Stimulated activated CD4-positive, alpha-beta T cell treated with anti-CD3 and anti-CD28 coated beads, Interleukin-1b, Interleukin-23, amount 100 ng/mL, for 4 hours (primary cell): ENCODE data around the gene BMP4.
"Not testable (repeated sequence)": the region's sequence is repeated elsewhere in the genome, so short reads cannot be mapped to it uniquely, and the experiment has no call there.

Experiments
- DNase-seq, 2 donors: peaks; one replicate each; pipeline ENCODE4 v3.0.0-alpha.2; 2020; ENCODE audit warnings: low read depth in 2 of 2

Gene BMP4

DNA sequence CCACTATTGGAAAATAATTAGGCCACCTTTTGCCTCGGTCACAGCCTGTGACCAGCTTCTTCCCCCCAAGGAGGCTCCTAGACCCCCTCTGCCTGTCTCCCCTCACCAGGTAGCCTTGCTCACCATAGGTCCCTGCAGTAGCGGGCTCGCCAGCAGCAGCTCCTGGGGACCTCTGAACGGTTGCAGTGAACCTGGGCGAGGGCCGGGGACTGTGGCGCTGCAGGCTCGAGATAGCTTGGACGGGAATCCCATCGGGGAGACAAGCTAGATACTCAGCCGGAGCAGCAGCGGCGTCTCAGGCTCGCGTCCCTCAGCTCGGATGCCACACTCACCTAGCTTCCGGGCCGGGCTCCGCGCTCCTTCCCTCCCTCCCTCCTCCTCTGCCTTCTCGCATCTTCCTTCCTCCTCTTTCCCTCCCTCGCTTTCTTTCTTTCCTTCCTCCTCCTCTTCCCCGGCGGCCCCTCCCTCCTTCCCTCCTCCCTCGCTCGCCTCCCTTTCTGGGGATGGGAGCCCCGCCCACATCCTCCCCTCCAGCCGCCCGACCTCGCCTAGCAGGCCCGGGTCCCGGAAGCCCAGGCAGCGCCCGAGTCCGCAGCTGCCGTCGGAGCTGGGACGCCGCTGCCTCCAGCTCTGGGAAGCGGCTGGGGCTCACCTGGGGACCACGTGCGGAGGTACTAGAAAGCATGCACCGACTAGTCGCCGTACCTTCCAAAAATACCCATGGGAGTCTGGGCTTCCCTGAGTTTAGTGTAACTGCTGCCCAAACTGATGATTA, at the start of gene BMP4:
BMP4 (minus strand) TSS at position 399 of the 775 bp plus-strand sequence. CDS start 4,603 bp downstream, outside the sequence.
- no peak for DNase-seq

DNA sequence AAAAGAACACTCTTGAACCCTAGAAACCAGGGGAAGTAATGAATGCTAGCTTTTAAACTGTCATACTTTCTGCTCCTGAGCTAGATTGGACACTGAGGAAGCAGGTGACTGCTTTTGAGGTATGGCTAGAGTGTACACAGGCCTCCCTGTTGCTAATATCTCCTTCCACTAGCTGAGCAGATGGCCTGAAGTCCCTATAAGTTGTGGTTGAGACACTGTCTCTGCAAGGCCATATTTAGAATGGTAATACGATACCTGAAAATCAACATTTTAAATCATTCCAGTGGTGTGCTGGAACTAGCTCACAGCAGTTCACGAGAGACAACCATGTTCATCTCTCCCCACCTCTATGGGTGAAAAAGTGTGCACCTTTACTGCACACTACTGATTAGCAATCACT, 46.4 kb upstream of the BMP4 start:
- no peak for DNase-seq

DNA sequence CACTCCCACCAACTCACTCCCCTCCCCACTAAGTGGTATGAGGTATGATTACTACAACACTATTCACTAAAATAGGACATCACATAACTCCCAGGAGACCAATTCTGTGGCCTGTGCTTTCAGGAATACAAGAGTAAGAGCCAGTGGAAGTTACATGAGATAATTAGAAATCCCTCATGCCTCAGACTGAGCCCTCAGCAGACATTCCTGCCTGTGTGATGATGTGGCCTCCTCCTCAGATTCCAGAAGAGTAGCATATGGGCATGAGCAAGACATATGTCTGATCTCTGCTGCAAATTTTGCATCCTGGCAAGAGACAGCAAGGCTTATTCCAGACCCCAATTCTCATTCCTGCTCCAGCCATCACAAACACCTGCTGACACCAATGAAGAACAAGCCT, 46.0 kb upstream of the BMP4 start:
- no peak for DNase-seq

DNA sequence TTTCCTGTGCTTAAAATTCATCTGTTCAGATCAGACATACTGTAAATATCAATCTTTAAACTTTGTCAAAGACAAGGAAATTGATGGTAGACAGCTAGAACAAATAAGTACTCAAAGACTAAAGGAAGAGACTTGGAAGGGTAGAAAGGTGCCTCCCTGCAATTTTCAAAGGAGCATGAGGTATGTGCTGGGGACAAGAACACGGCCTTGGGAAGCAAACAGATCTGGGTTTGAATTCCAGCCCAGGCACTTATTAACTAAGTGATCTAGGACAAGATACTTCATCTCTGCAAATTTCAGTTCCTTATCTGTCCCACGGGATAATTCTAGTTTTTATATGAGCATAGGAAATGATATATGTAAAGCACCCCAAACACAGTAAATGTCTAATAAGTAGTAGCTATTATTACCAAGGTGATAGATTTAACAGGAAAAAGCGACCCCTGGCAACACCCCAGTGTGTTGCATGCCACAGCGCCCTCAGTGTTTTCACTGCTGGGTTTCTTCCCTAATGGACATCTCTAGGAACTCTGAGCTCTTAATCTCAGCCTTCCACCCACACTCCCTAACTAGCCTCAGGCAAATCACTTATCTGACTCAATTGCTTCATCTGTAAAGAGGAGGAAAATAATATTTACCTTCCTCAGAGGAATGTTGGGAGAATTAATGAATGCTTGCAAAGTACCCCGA, 44.7 kb upstream of the BMP4 start:
- no peak for DNase-seq

DNA sequence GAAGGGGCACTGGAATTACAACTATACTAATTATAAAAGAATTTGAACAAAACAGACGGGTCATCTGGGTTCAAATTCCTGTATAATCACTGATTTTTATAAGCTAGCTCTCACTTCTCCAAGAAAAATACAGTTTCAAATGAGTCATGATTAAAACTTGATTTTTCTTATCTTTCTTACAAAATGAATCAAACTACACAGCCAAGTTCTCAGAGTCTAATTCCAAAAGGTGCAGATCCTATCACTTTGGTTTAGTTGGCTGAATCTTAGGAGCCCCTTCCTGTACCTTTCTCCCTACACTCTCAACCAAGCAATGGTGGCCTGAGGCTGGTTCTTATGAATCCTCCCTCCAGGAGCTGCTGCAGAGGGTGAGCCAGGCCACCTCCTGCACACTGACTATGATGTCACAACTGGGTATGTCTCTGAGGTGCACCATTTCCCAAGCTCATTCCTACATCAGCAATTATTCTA, 43.8 kb upstream of the BMP4 start:
- no peak for DNase-seq

DNA sequence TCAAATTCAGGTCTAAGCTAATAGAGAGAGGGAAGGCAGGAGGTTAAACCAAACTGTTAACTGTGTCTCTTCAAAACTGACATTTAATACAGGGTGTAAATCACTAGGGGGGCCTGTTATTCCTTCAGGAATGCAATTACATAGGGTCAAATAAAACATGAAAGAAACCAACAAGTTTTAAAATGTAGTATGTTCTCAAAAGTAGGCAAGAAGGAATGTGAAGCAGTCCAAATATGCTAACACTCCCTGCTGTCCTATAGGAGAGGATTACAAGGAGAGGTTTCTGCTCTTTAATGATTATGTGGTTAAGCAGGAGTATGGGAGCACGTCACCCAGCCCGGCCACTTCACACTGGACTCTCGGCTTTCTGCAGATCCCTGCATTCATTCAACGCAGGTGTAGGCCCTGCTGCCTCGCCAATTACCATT, 42.5 kb upstream of the BMP4 start:
- no peak for DNase-seq

DNA sequence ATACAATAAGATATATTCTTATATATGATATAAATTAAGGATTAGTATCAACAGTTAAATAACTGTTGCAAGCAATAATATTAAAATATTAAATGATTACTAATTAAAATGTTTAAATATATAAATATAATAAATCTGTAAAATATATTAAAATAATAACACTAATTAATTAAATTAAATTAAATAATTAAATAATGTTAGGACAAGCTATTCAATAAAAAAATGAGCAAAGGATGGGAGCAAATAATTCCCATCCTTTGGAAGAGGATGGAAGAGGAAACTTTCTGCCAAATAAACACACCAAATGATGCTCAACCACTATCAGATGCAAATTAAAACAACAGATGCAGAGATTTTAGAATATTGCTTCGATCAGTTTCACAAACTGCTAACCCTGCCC, 39.4 kb upstream of the BMP4 start:
- DNase-seq = no peak

DNA sequence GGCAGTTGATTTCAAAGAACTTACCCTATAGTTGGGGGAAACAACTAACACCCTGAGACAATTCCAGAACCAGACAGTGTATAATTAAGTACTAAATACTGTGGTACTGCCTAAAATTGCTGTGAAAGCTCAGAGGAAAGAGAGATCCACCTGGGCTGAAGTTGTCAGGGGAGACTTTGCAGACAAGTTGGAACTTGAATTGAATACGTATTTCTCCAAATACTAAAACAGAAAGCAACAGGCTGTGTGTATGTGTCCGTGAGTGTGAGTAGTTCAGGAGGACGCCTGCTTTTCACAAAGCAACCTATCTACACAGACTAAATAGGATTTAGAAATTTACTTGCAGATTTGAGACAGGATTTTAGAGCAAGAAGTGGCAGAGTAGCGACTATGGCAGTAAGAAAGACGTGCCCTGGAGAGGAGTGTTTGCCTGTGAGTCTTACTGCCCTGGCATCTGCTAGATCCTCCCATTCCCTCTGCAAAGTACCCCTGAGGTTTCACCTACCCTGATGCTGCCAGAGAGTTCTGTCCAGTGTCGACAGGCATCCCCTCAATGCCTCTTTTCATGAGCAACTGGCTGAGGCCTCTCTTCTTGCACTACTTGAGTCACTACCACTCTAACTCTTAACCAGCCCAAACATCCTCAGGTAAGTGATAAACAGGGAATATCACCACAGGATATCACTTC, 37.4 kb upstream of the BMP4 start:
- no peak for DNase-seq

DNA sequence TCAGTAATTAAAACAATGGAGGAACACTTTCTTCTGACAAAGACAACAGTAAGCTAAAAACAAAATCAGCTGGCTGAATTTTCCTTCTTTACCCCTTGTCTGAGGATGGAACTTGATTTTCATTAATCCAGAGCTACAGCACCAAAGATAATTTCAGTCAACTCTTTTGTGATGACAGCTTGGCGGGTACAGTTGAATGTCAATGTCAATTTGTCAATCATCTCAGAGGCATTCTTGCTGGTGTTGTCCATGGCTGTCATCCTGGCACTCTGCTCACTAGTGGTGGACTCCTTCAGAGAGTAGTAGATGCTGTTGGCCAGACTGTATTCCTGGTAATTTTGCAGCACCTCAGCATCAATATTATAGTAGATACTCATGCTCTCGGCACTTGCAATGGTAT, 34.4 kb upstream of the BMP4 start:
- DNase-seq = no peak

DNA sequence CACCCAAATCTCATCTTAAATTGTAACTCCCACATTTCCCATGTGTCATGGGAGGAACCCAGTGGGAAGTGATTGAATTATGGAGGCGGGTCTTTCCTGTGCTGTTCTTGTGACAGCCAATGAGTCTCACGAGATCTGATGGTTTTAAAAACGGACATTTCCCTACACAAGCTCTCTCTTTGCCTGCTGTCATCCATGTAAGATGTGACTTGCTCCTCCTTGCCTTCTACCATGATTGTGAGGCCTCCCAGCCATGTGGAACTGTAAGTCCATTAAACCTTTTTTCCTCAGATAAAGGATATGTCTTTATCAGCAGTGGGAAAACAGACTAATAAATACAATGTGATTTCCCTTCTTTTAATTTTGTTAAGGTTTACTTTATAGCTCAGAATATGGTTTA, 30.1 kb upstream of the BMP4 start:
- DNase-seq = not testable (repeated sequence)

DNA sequence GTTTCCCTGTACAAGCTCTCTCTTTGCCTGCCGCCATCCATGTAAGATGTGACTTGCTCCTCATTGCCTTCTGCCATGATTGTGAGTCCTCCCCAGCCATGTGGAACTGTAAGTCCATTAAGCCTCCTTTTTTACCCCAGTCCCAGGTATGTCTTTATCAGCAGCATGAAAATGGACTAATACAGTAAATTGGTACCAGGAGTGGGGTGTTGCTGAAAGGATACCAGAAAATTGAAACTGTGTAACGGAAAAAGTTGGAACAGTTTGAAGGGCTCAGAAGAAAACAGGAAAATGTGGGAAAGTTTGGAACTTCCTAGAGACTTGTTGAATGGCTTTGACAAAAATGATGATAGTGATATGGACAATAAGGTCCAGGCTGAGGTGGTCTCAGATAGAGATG, 28.3 kb upstream of the BMP4 start:
- not testable (repeated sequence) for DNase-seq

DNA sequence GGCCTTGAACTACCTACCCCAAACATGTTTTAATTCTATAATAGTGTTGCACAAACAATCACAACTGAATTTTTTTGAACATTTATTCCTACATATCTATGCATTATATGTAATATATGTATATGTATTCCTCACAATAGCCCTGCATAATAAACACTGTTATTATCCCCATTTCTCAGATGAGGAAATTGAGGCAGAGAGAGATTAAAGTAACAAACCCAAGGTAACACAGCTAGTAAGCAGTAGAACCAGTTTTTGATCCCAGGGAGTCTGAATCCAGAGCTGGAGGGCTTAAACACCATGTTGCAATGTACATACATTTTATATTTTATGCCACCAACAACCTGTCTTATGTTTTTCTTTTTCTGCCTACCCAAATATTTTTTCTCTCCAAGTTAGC, 26.5 kb upstream of the BMP4 start:
- DNase-seq = no peak

DNA sequence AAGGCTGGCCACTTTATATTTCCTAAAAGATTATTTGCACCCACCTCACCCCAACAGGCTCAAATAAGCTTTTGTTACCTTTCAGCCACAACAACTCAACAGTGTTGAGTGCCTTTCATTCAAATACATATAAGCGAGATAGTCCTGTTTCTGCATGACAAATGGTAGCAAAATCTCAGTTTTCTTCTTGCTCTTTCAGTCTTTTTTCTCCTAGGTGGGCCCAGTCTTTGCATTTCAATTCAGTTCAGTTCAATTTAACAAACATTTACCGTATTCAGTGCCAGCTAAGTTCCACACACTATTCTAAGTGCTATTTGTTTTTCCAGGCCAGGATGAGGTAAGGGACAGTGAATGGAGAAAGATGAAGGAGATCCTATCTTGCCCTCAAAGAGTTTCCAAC, 25.9 kb upstream of the BMP4 start:
- DNase-seq = no peak

DNA sequence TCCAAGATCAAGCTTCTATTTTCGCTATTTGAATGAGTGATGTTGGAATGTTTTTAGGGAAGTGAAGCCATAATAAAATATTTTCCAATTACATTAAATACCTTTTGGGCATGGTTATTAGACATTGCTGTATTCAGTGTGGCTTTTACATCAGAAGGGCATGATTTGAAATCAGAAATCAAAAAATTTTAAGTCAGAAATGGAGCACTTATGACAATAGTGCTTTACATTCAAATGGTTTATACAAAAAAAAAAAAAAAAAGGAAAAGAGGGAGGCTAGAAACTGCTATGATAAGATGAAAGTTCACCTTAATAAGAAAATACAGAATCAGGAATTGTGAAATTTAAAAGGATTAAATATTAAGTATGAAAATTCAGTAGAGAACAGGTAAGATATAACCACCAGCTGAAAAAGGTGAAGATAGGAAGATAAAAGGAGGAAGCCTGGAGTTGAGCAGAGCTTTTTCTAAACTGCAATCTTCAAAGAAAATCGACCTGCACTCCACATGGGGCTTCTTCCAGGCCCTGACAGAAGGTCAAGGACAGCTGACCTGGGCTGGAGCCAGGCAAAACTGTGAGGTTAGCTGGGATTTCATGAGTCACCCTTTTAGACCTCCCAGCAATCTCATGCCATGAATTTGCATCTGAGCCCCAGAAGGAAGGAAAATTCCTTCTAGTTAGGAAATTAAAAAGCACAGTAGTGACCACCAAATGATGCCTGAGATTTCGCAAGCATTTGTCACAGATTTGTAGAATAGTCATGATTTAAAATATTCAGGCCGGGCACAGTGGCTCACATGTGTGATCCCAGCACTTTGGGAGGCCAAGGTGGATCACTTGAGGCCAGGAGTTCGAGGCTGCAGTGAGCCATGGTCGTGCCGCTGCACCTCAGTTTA, 23.4 kb upstream of the BMP4 start:
- no peak for DNase-seq

DNA sequence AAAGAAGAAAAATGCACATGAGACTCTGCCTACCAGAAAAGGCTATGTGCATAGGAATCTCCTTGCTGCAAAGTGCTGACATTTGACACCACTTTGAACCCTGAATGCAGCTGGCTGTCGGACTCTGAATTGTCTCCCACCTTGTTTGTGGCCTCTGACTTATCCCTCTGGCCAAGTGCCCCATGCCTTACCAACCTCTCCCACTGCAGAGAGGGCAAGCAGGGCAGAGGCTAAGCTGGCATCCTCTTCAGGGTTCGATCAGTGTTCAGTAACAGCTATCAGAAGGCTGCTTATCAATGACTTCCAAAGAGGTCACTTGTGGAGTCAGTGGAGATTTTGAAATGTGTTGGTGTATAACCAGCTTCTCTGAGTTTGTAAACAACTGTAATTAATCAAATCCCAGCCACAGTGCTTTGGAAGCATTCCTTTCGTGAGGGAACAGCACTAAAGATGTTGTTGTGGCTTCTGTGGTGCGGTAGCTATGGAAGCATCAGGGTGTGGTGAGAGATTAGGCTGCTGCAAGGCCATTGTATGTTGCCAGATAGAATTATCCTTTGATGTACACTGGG, 22.6 kb upstream of the BMP4 start:
- DNase-seq = no peak

DNA sequence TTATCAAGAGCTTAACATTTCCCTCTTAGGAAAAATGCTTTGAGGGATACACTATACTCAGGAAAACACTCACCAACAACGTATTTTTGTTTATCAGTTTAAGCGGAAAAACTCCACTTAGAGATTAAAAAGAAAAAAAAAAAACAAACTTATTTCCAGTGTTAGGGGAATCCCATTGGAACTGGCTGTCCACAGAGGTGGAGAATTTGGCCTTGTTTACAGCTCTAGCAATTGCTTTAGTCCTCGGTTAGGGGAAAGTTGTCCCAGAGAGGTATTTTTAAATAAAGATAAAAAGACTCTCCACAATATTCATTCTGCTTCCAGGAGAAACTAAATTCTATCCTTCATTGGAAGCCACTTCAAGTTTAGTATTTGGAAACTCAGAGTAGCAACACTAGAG, 21.6 kb upstream of the BMP4 start:
- DNase-seq = no peak

DNA sequence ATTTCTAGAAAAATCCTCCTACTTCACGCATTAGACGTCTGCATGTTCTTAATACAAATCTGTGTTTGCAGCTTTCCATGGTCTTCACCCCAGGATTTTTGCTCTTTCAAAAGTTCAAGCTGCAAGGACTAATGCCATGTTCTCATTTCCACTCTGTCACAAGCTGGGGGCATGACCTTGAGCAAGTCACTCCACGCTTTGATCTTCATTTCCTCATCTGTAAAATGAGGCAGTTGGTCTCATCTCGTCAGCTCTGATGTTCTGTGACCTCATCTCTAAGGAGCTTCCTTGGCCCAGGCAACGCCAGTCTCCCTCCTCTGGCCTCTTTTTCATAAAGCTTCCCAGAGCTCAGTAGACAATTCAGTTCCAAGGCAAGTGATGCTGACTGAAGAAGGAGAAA, 18.8 kb upstream of the BMP4 start:
- no peak for DNase-seq

DNA sequence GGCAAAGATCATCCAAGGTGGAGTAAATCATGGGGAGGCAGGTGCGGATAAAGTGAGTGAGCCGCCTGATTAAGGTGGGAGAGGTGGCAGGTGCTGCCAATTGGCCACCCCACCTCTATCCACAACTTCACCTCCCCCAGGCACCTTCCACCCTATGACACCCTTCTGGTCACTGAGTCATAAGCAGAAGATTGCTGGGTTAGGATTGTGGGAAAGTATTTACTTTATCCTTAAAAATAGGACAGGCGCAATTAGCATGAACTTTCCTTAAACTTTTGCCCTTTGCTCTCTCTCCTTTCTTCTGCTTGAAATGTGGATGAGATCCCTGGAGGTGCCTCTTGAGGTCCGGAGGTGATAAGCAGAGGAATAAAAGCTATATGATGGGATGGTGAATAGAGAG, 14.9 kb upstream of the BMP4 start:
- no peak for DNase-seq

DNA sequence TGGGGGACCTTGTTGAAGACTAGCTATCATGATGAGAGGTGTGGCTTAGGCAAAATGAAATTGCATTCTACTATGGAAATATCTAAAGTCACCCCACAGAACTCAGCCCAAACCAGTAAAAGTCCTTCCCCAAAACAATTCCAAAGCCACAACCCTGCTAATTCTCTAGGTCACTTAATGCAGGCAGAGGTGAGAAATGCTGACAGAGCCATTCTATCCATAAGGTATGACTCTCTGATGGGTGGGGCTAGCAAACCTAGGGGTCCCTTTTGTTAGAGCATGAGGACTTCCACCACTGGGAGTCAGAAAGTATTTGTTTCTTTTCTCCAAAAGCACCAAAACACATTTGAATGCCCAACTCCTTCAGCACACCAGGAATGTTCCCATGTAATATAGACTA, 12.7 kb upstream of the BMP4 start:
- DNase-seq = no peak

DNA sequence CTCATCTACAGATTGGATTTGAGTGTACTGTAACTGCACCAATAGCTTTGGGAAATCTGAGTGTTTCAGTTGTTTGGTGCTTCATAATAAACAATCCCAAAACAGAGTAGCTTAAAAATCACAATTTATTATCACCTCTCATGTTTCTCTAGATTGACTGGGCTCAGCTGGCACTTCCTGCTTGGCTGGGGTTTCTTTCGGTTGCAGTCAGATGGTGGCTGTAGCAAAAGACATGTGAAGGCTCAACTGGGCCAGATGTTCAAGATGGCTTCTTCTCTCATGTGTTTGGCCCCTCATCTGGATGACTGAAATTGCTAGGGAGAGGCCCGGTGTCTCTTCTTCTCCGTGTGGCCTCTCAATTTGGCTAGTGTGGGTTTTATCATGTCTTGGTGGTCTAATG, 12.1 kb upstream of the BMP4 start:
- DNase-seq = no peak

DNA sequence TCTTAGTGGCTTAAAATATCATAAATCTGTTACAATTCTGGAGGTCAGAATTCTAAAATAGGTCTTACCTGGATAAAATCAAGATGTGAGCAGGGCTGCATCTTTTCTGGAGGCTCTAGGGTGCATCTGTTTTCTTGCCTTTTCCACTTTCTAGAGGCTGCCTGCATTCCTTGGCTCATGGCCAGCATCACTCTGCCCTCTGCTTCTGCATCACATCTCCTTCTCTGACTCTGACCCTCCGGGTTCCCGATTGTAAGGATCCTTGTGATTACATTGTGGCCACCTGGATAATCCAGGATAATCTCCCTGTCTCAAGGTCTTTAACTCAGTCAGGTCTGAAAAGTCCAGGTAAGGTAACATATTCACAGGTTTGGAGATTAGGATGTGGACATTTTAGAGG, 11.0 kb upstream of the BMP4 start:
- no peak for DNase-seq
